Sigmoid colon (tissue), 4 donors: ENCODE measurements around the gene SVEP1.

Experiments
- CTCF ChIP-seq, 4 experiments: fragments of 450-650 bp in 3 of 4; fragments of 200-600 bp in 1 of 4; IDR thresholded peaks; one replicate each; pipeline ENCODE4 v1.5.1; 2016 to 2019; ENCODE audit warnings: antibody characterized with exemption in 4 of 4, mild to moderate bottlenecking in 3 of 4, moderate library complexity in 2 of 4
- EP300 ChIP-seq, 4 donors: sonication (generic); formaldehyde crosslinking; IDR thresholded peaks; one replicate each; pipeline ENCODE4 v1.6.1; 2017; ENCODE audit warnings: antibody characterized with exemption in 4 of 4
- POLR2A ChIP-seq, 2 donors: fragments of 450-650 bp; IDR thresholded peaks; one replicate each; pipeline ENCODE4 v1.6.1; 2016; ENCODE audit warnings: antibody characterized with exemption in 2 of 2, mild to moderate bottlenecking in 2 of 2, moderate library complexity in 2 of 2
- POLR2AphosphoS5 ChIP-seq, 4 donors: sonication (generic); formaldehyde crosslinking; IDR thresholded peaks; one replicate each; pipeline ENCODE4 v1.6.1; 2017; ENCODE audit warnings: antibody characterized with exemption in 4 of 4

- no peak for TF ChIP-seq CTCF (IDR thresholded peaks at IDR 0.05)
- no peak for TF ChIP-seq EP300 (IDR thresholded peaks at IDR 0.05)
- TF ChIP-seq POLR2A (IDR thresholded peaks at IDR 0.05), result no peak
- no peak for TF ChIP-seq POLR2AphosphoS5 (IDR thresholded peaks at IDR 0.05)
These were observed 110.6 kb downstream of the SVEP1 start for GRCh38 chr9:110468950-110469349.
